Effector CD4-positive, alpha-beta T cell (primary cell): ENCODE results near the gene CMC1.
"Not testable (repeated sequence)": the region's sequence is repeated elsewhere in the genome, so short reads cannot be mapped to it uniquely, and the experiment has no call there.

ENCODE experiments used
- DNase-seq: peaks from one replicate; pipeline ENCODE4 v3.0.0-alpha.2; 2020

Gene CMC1

DNA sequence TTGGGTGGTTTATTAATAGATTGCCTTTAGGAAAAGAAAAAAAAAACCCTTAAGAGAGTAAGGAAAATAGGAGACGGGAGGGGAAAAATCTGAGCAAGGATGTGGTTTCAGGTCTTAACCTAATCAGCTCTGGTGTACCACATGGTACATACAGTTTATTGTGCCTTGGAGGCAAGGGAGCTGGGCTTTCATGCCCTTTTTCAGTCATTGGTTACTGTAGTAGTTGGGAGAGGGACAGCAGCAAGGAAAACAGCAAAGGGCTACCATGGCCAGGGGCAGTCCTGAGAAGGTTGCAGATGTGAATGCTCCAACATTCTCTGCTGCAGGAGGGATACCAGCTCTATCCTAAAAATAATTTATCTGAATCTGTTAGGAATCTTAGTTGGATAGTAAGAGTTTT lies 5.9 kb downstream of the CMC1 start:
- DNase-seq, result no peak

DNA sequence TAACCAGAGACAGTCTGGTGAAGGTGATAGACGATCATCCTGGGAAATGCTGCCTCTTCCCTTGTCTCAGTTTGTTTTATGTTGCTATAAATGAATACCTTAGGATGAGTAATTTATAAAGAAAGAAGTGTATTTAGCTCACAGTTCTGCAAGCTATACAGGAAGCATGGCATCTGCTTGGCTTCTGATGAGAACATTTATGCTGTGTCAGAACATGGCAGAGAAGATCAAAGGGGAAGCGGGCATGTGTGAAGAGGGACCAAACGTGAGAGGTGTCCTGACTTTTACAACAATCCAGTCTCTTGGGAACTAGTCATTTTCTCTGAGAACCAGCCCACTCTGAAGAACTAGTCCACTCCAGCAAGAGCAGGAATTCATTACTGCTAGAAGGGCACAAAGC lies 9.6 kb downstream of the CMC1 start:
- DNase-seq, result no peak

DNA sequence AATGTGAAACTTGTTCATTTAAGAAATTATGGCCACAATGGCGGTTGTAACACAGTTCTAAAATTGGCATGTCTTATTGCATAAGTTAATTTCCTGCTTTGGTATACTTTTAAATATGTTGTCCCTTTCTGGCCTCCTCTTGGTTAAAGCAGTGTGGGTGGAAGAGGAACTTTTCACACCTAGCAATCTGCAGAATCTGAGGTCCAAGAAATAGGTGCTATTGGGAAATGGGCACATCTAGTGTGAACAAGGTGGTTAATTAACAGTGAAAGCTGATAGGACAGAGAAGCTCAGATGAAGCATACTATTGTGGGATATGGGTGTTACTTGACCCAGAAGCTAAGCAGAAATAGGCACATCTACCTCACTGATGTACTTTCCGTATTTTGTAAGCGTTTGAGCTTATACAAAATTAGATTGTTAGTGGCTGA lies 10.6 kb downstream of the CMC1 start:
- no peak for DNase-seq

DNA sequence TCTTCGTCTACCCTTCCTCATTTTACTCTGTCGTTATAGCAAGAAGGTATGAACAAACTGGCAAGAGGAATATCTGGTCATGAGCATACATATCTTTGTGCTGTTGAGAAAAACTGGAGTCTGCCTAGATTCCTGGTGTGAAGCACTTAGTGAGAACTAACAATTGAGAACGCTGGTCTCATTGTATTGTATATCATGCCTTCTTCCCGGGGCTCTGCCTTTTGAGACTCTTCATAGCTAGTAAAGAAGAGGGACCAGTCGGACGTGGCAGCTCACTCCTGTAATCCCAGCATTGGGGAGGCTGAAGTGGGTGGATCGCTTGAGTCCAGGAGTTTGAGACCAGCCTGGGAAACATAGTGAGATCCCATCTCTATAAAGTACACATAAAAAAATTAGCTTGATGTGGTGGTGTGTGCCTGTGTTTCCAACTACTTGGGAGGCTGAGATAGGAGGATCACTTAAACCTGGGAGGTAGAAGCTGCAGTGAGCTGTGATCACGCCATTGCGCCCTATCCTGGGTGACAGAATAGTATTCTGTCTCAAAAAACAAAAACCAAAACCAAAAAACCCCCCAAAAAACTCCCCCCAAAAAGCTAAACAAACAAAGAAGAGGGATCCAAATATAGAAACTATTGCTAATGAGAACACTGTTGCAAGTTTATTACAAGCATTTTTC lies 11.8 kb downstream of the CMC1 start:
- no peak for DNase-seq

DNA sequence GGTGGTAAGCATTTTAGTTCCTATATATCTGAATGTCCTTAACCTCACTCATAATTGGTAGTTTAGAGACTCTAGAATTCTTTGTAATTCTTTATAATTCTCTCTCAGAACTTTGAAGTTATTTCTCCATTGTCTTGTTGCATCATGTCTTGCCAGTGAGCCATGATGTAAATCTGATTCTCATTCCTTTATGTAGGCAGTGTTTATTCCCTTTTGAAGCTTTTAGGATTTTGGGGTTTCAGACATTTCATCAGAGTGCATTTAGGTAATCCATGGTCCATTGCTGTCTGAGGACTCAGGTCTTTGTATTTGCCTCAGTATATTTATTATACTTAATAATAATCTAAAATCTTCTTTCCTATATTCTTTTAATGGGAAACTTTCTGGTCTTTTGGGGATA lies 20.6 kb downstream of the CMC1 start:
- no peak for DNase-seq

DNA sequence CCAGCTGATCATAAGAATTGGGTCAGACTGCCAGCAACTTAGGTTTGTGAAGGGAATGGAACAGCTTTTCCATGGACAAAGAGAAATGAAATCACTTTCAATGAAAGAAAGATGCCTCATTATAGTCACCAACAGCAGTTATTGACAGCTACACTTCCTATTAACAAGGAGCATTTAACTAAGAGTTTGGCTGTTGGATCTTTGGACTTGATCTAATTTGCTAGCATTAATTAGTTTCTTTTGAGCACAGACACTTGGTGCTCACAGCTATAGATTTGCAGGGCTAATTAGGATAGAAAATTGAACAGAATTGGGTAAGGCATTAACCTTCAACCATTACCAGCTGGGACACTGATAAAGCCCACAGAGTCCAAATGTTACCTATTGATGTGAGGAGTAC lies 24.2 kb downstream of the CMC1 start:
- DNase-seq, result no peak

DNA sequence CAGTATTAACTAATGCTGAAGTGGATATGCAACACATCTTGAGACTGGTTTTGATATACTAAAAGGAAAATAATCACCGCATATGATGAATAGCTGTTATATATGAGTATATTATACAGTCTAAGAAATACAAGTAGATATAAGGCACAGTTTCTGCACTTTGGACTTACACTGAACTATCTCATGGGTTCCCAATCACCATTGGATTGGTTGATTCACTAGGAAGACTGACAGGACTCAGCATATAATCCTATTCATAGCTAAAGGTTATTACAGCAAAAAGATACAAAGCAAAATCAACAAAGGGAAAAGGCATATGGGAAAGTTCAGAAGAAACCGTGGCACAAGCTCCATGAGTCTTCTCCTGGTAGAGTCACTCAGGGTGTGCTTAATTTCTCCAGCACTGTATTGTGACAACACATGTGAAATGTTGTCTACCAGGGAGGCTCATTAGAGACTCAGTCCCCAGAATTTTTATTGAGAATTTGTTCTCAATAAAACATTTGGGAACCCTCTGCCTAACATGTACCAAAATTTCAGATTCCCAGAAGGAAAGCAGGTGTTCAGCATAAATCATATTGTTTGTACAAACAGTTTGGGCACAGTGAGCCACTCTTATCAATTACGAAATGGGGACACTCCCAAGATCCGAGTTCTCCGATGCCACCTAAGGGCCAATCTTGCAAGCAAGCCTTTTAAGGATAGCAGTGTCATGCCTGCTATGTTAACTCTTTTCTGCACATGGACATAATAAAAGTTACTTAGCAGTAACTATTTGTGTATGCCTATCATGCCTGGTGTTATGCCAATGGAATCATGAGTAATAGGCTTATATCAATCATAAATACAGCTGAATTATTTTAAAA lies 26.8 kb downstream of the CMC1 start:
- no peak for DNase-seq

DNA sequence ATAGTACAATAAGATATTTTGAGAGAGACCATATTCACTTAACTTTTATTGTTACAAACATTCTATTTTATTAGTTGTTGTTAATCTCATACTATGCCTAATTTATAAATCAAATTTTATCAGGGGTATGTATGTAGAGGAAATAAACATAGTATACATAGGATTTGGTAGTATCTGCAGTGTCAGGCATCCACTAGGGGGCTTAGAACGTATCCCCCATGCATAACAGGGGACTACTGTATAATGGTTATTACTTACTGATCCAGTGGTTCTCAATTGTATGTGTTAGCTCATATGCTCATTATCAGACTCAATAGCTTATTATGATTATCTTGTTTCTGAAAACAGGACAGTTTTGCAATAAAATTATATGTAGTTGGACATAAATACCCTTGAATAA lies 27.6 kb downstream of the CMC1 start:
- DNase-seq, result no peak

DNA sequence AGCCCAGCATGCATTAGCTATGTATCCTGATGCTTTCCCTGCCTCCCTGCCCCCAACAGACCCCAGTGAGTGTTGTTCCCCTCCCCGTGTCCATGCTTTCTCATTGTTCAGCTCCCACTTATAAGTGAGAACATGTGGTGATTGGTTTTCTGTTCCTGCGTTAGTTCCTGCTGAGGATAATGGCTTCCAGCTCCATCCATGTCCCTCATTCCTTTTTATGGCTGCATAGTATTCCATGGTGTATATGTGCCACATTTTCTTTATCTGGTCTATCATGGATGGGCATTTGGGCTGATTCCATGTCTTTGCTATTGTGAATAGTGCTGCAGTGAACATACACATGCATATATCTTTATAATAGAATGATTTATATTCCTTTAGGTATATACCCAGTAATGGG lies 28.5 kb downstream of the CMC1 start:
- DNase-seq, result not testable (repeated sequence)

DNA sequence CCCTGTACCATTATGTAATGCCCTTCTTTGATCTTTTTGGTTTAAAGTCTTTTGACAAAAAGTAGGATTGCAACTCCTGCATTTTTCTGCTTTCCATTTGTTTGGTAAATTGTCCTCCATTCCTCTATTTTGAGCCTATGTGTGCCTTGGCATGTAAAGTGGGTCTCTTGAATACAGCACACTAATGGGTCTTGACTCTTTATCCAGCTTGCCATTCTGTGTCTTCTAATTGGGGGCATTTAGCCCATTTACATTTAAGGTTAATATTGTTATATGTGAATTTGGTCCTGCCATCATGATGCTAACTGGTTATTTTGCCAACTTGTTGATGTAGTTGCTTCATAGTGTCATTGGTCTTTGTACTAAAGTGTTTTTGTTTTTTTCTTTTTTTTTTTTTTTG lies 32.4 kb downstream of the CMC1 start:
- no peak for DNase-seq

DNA sequence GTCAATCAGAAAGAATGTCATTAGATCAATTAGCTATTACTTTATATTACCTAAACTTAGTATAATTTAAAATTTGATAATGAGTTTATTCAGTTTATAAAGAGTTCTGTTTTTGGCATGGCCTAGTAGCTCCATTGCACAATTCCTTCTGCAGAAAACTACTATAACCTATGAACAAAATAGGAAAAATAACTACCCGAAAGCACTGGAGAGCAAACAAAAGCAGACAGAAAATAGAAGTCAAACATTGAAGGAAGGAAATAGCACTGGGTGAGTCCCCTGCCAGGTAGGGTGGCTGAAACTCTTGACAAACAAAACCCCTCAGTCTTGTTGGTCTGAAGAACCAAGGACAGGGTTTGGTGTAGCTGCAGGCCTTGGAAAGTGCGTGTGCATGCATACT lies 37.5 kb downstream of the CMC1 start:
- DNase-seq, result no peak

DNA sequence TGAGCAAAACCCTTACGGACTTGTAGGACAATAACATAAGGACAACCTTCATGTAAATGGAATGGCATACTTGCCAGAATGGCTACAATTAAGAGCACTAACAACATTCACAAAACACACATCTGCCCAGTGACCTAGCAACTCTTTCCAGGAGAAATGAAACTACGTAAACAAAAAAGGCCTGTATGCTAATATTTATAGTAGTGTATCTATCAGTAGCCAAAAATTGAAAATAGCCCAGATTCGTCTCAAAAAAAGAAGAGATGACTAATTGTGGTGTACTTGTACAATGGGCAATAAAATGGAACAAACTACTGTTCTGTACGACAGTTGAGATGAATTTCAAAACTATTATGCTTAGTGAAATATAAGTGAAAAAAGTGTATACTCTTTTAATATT lies 38.4 kb downstream of the CMC1 start:
- no peak for DNase-seq

DNA sequence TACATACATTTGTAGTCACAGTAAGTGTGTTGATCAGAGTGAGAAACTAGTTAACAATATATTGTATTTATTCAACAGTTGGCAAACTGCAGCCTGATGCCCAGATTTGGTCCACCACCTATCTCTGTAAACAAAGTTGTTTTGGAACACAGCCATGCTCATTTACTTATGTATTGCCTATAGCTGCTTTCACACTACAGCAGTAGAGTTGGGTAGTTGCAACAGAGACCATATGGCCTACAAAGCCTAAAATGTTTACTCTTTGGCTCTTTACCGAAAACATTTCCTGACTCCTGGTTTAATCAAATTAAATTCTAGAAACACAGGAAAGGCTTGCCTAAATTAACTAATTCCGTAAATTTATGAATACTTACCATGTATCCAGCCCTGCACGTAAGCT lies 39.4 kb downstream of the CMC1 start:
- no peak for DNase-seq

DNA sequence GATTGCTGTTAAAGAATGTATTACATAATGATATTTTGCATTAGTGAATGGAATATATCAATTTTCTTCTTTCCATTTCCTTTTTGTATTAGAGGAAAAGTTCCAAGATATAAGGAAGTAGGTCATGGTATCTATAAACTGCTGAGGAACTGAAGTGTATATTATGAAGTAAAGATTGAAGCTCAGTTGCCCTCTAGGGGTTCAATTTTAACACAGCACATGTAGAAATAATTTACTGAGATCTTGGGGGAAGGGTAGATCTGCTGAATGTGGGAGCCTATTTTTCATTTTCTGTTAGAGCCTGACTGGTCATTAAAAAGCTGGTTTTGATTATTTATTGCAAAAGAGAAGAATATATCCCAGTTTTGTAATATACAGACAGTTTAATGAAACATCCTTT lies 45.2 kb downstream of the CMC1 start:
- DNase-seq, result no peak

DNA sequence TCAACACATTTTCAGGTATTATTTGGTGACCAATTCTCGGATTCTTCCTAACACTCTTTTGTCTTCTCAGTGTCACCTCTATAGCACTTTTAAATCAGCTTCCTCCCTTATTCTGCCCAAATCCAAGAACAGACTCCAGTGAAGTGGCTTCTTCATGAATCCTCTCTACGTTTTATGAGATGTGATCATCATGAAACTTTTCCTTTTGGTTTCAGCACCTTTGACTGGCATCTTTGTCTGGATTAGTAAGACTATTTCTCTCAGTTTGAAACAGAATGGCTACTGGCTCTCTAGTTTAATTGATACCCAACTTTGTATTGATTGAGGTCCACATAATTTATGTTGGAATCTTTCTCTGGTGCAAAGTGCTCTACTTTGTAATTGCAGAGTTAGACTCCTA lies 45.6 kb downstream of the CMC1 start:
- no peak for DNase-seq

DNA sequence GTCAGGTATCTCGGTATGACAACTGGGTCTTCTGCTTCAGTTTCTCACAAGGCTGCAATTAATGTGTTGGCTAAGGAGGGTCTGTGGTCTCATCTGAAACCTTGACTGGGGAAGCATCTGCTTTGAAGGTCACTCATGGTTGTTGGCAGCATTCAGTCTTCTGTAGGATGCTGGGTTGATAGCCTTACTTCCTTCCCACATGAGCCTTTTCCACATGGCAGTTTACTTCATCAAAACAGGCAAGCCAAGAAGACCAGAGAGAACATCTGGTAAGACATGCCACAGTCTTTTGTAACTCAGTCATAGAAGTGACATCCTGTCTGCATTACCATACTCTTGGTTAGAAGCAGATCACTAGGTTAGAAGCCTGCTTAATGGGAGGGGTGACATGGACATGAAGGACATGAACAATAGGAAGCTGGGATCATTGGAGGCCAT lies 49.5 kb downstream of the CMC1 start:
- no peak for DNase-seq

DNA sequence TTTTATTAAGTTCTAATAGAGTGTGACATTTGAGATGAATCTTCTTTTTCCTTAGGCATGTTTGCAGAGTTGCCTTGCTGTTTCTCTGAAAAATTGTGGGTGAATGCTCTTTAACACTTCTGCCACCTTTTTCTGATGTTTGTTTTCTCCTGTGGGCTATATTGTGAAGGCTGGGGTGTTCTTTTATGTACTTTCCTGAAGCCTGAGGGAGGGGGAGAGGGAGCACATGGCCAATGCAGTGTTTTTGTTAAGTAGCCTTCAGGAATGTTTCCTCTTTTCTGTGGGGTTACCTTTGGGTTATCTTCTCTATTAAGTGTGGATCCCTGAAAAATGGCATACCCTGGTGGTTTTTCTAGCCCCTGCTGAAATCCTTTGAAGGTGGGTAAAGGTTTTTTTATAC lies 50.2 kb downstream of the CMC1 start:
- no peak for DNase-seq

DNA sequence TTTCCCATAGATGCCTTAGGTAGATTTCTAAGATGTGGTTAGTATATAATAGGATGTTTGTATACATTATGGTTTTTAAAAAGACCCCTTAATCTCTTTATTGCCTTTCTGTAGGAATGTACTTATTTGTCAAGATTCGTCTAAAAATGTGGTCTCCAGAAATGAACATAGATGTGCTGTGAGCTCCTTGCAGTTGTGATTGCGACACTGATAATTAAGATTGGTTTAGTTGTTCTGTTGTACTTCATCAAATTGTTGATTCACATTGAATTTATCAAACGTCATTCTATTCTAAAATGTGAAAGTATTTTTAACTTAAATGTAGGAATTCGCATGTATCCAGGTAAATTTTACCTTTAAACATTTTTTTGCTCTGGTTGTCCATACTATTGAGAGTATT lies 51.2 kb downstream of the CMC1 start:
- no peak for DNase-seq

DNA sequence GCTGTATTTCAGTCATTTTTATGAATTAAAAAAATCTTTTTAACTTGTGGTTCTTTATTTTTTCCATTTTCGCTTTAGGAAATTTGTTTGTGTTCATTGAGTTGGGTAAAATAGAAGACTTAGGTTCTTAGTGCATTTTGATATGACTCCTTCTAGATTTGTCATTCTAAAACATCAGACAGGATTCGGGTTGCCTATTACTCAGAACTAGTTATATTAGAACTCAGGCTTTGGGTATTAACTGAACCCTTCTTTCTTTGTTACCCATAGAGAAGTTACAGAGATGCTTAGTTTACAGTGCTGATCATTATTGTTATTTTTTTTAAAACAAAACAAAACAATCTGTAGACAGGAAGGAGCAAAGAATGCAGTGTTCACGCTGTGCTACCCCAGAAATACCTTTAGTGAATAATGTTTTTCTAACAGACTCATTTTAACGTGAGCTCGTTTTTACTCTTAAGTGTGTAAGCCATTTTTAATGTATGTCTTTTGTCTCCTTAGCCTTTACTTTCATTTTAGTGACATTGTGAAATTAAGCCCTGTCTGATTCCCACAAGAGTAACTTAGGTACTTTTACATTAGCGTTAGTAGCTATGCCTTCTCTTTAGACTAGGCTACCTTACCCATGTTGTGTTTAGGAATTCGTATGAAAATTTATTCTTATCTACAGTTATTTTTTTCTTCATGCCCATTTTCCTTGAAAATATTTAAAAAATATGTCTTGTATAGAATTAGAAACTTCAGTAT lies 53.4 kb downstream of the CMC1 start:
- no peak for DNase-seq

DNA sequence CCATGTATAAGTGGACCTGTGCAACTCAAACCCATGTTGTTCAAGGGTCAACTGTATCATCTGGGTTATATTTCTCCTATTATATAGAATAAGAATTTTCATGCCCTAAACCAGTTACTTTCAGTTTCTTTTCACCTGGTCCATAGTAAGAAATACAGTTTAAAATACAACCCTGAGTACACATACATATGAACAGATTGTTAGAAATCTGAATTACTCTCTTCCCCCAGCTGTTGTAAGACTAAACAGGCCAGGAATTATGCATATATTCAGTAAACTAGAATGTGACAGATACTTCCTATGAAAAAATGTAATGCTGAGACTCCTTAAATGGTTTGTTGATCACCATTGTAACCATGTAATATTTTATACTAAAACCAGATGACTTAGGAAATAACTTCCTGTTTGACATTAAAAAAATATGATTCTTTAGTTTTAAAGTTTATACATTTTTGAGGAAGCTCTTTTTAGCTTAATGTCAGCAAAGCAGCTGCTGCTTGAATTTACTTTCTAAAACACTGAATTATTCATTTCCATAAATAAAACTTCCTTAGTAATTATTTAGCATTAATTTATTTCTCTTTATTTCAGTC lies 54.6 kb downstream of the CMC1 start:
- DNase-seq, result no peak

DNA sequence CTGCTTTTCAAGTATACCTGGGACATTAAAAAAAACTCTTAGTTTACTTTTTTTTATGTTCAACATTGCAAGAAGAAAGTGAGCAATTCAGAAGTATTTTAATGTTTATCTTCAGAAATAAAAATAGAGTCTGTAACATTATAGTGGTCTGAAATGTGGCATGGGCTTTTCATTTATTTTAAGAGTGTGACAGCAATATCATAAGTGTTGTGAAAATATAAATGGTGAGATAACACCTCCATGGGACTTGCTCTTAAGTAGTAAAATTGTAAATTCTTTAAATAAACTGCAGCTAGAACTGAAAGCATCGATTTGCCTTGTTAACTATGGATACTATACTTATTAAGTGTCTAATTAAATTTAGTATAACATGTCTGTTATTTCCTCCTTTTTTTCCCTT lies 58.3 kb downstream of the CMC1 start:
- DNase-seq, result no peak

DNA sequence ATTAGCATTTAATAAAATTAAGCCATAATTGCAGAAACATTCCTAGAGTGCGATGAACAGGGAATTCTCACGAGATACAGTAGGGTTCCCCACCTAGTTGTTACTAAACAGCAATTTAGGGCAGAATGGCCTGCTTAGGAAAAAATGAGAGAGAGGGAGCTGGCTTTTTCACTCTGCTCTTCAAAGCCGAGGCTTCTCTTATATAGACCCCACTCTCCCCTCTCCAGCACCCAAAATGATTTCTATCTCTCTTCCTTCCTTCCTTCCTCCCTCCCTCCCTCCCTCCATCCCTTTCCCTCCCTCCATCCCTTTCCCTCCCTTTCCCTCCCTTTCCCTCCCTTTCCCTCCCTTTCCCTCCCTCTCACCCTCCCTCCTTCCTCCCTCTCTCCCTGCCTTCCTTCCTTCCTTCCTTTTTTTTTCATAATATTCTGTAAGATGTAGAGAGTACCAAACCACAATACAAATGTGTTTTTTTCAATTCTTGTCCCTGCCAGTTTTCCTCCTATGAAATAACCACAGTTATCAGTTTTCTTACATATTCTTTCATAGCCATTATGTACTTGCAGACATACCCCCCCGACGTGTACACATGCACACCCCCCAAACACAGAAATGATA lies 59.0 kb downstream of the CMC1 start:
- DNase-seq, result no peak

DNA sequence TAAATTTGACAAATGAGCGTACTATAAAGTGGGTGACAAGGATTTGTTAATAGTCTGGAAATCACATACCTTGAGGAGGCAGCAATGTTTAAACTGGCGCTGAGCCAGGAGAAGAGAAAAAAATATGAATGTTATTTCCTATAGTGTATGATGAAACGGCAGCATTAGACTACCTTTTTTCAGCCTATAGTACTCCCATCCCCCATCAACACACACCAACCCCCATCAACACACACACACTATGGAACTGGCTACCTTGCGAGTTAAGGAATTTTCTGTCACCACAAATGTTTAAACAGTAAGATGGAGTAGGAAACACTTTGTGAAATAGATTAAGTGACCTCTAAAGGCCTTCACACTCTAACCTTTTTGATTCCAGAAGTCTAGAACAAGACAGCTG lies 60.3 kb downstream of the CMC1 start:
- DNase-seq, result no peak
